HCT116 (cell line): ENCODE measurements around the gene PLD5.
"Not testable (repeated sequence)": the region's sequence is repeated elsewhere in the genome, so short reads cannot be mapped to it uniquely, and the experiment has no call there.

ENCODE experiments used
- CTCF ChIP-seq, 3 experiments: fragments of 200-600 bp in 1 of 3; sonication (generic) in 1 of 3; IDR thresholded peaks in 2 of 3; conservative IDR thresholded peaks in 1 of 3; 2 replicates each; pipeline ENCODE4 v1.5.1; 2012 to 2017; ENCODE audit warnings: low read depth in 2 of 3, low read length in 2 of 3, antibody characterized with exemption in 1 of 3, borderline replicate concordance in 1 of 3, control low read depth in 1 of 3, mild to moderate bottlenecking in 1 of 3, mixed read lengths in 1 of 3, mixed run types in 1 of 3, moderate library complexity in 1 of 3; ENCODE audit not compliant: insufficient read depth in 1 of 3
- ZNF274 ChIP-seq: fragments of 200-500 bp; sonication (Bioruptor generic); IDR thresholded peaks from 2 replicates; pipeline ENCODE4 v1.6.1; 2014; ENCODE audit warnings: mild to moderate bottlenecking, low read depth, low read length, inconsistent platforms

- not testable (repeated sequence) for TF ChIP-seq ZNF274; CTCF (IDR thresholded peaks at IDR 0.05 in 2 of 3, conservative IDR thresholded peaks at IDR 0.05 in 1 of 3; ENCODE audit: borderline replicate concordance in 1 of 3, insufficient read depth in 1 of 3, low read depth in 2 of 3, low read length in 2 of 3)
Observed at GRCh38 chr1:242278406-242278805, 246.1 kb downstream of the PLD5 start.
